H1 (cell line): ENCODE data around the gene C22orf31. TPM values are rescaled to one million over a fixed set of nuclear protein-coding genes. Genes with fewer than 3 reads are reported as not detected.

Source experiments
- CTCF ChIA-PET: fragments of 300-600 bp; sonication (Branson Sonifier 250); formaldehyde crosslinking; loops from one replicate; lab custom pipeline; 2021; ENCODE audit not compliant: partially characterized antibody; lab: Charles Lee
- POLR2A ChIA-PET: fragments of 300-600 bp; sonication (Branson Sonifier 250); formaldehyde crosslinking; loops from one replicate; lab custom pipeline; 2021; ENCODE audit warnings: inconsistent platforms; ENCODE audit not compliant: partially characterized antibody; lab: Charles Lee
- DNase-seq, 2 experiments: peaks; one replicate each; pipeline versions ENCODE4 v3.0.0 to v3.0.0-alpha.2; 2010 to 2022; ENCODE audit warnings: low spot score in 2 of 2, low read depth in 1 of 2, mixed read lengths in 1 of 2
- FAIRE-seq: peaks from 2 replicates; lab custom pipeline; 2011; peaks lifted over from hg19 to GRCh38; lab: Jason Lieb, UNC
- H2AFZ ChIP-seq: 2 replicates; pipeline ENCODE4 v1.8.1; 2012; ENCODE audit warnings: low read length, inconsistent platforms
- H2AK5ac ChIP-seq: 2 replicates; pipeline ENCODE4 v1.6.1; 2013; ENCODE audit warnings: low read depth, low read length
- H2BK120ac ChIP-seq: replicated peaks from 2 replicates; pipeline ENCODE3; 2013; ENCODE audit warnings: low read depth, low read length, inconsistent platforms
- H2BK12ac ChIP-seq: 2 replicates; pipeline ENCODE4 v1.6.1; 2013; ENCODE audit warnings: low read depth, low read length
- H2BK15ac ChIP-seq: 2 replicates; pipeline ENCODE4 v1.6.1; 2013; ENCODE audit warnings: low read length
- H2BK20ac ChIP-seq: 2 replicates; pipeline ENCODE4 v1.6.1; 2013; ENCODE audit warnings: low read length
- H2BK5ac ChIP-seq: 2 replicates; pipeline ENCODE4 v1.6.1; 2013; ENCODE audit warnings: low read depth, low read length
- H3K14ac ChIP-seq: 2 replicates; pipeline ENCODE4 v1.6.1; 2013; ENCODE audit warnings: inconsistent platforms; ENCODE audit not compliant: insufficient read length
- H3K18ac ChIP-seq: 2 replicates; pipeline ENCODE4 v1.6.1; 2013; ENCODE audit warnings: low read length; ENCODE audit errors: extremely low read depth
- H3K23ac ChIP-seq: 2 replicates; pipeline ENCODE4 v1.6.1; 2013; ENCODE audit warnings: inconsistent platforms; ENCODE audit not compliant: insufficient read length
- H3K23me2 ChIP-seq: 2 replicates; pipeline ENCODE4 v1.6.1; 2013; ENCODE audit warnings: low read depth, low read length
- H3K27ac ChIP-seq: 2 replicates; pipeline ENCODE4 v1.6.1; 2011; ENCODE audit warnings: low read depth, low read length, inconsistent platforms
- H3K27me3 ChIP-seq, 4 experiments: replicated peaks in 1 of 4; 1 replicate in 1 of 4; 2 replicates in 3 of 4; pipeline versions ENCODE4 v1.6.1 to v1.8.1; 2011 to 2013; ENCODE audit warnings: low read length in 3 of 4, mild to moderate bottlenecking in 3 of 4, inconsistent platforms in 2 of 4, mixed read lengths in 2 of 4, moderate library complexity in 1 of 4; ENCODE audit not compliant: control insufficient read depth in 3 of 4, insufficient read depth in 3 of 4; ENCODE audit errors: extremely low read depth in 1 of 4
- H3K36me3 ChIP-seq, 4 experiments: 2 replicates each; pipeline versions ENCODE4 v1.6.1 to v1.8.1; 2011 to 2013; ENCODE audit warnings: mild to moderate bottlenecking in 4 of 4, low read length in 3 of 4, moderate library complexity in 2 of 4, control low read depth in 1 of 4, inconsistent platforms in 1 of 4; ENCODE audit not compliant: insufficient read depth in 4 of 4, control insufficient read depth in 2 of 4
- H3K4ac ChIP-seq: replicated peaks from 2 replicates; pipeline ENCODE3; 2013; ENCODE audit warnings: low read length, low read depth, mixed read lengths, inconsistent platforms; ENCODE audit not compliant: insufficient read length
- H3K4me1 ChIP-seq, 4 experiments: replicated peaks in 1 of 4; 1 replicate in 1 of 4; 2 replicates in 3 of 4; pipeline versions ENCODE4 v1.6.1 to v1.8.1; 2011 to 2013; ENCODE audit warnings: low read length in 3 of 4, inconsistent platforms in 2 of 4, mixed read lengths in 1 of 4; ENCODE audit not compliant: insufficient read depth in 4 of 4, control insufficient read depth in 3 of 4
- H3K4me2 ChIP-seq, 2 experiments: 2 replicates each; pipeline versions ENCODE4 v1.6.1 to v1.8.1; 2011 to 2013; ENCODE audit warnings: low read depth in 2 of 2, low read length in 2 of 2, control low read depth in 1 of 2, inconsistent platforms in 1 of 2, mild to moderate bottlenecking in 1 of 2; ENCODE audit not compliant: insufficient read depth in 1 of 2
- H3K4me3 ChIP-seq, 4 experiments: fragments of 200-600, 300-600 bp in 1 of 4; sonication (generic), shearing (Covaris generic), sonication (Bioruptor Twin) in 1 of 4; 2 replicates each; pipeline versions ENCODE4 v1.5.1 to v1.8.1; 2011 to 2016; ENCODE audit warnings: low read length in 4 of 4, low read depth in 3 of 4, control low read depth in 2 of 4, inconsistent platforms in 2 of 4, mild to moderate bottlenecking in 2 of 4, mixed read lengths in 1 of 4, moderate library complexity in 1 of 4; ENCODE audit not compliant: insufficient read depth in 2 of 4; ENCODE audit errors: extremely low read depth in 1 of 4
- H3K56ac ChIP-seq: replicated peaks from 2 replicates; pipeline ENCODE3; 2013; ENCODE audit warnings: low read depth, mild to moderate bottlenecking, mixed read lengths, low read length, inconsistent platforms; ENCODE audit not compliant: insufficient read length
- H3K79me1 ChIP-seq: 2 replicates; pipeline ENCODE4 v1.6.1; 2013; ENCODE audit warnings: low read depth, low read length, control low read depth
- H3K79me2 ChIP-seq, 2 experiments: 2 replicates each; pipeline versions ENCODE4 v1.6.1 to v1.8.1; 2012 to 2013; ENCODE audit warnings: low read length in 2 of 2, mild to moderate bottlenecking in 2 of 2, inconsistent platforms in 1 of 2; ENCODE audit not compliant: insufficient read depth in 2 of 2, control insufficient read depth in 1 of 2
- H3K9ac ChIP-seq, 4 experiments: replicated peaks in 1 of 4; 1 replicate in 1 of 4; 2 replicates in 3 of 4; pipeline versions ENCODE4 v1.6.1 to v1.8.1; 2011 to 2013; ENCODE audit warnings: low read depth in 3 of 4, low read length in 3 of 4, control low read depth in 2 of 4, mild to moderate bottlenecking in 2 of 4, moderate library complexity in 2 of 4, inconsistent platforms in 1 of 4; ENCODE audit errors: extremely low read depth in 1 of 4
- H3K9me3 ChIP-seq, 2 experiments: 2 replicates each; pipeline versions ENCODE4 v1.6.1 to v1.8.1; 2012 to 2013; ENCODE audit warnings: mild to moderate bottlenecking in 2 of 2, moderate library complexity in 2 of 2, control low read depth in 1 of 2, inconsistent platforms in 1 of 2, low read depth in 1 of 2, low read length in 1 of 2, mixed read lengths in 1 of 2; ENCODE audit not compliant: insufficient read depth in 2 of 2
- H4K20me1 ChIP-seq, 2 experiments: replicated peaks in 1 of 2; 2 replicates each; pipeline versions ENCODE3 to v1.8.1; 2011 to 2013; ENCODE audit warnings: inconsistent platforms in 2 of 2, low read length in 2 of 2, mild to moderate bottlenecking in 1 of 2; ENCODE audit not compliant: insufficient read depth in 2 of 2, control insufficient read depth in 1 of 2
- H4K5ac ChIP-seq: 2 replicates; pipeline ENCODE4 v1.6.1; 2013; ENCODE audit warnings: low read length, low read depth, mixed read lengths, inconsistent platforms; ENCODE audit not compliant: insufficient read length
- H4K8ac ChIP-seq: 2 replicates; pipeline ENCODE4 v1.8.0; 2013; ENCODE audit warnings: mild to moderate bottlenecking, moderate library complexity, low read length, inconsistent platforms; ENCODE audit not compliant: insufficient read depth; ENCODE audit errors: extremely low read depth
- H4K91ac ChIP-seq: replicated peaks from 2 replicates; pipeline ENCODE3; 2013; ENCODE audit warnings: low read length, mixed read lengths, inconsistent platforms; ENCODE audit not compliant: insufficient read length
- BRCA1 ChIP-seq: IDR thresholded peaks from 2 replicates; pipeline ENCODE4 v1.6.1; 2012; ENCODE audit warnings: low read depth, low read length, improper control_type of control experiment
- CHD1 ChIP-seq: IDR thresholded peaks from 2 replicates; pipeline ENCODE4 v1.6.1; 2012; ENCODE audit warnings: low read depth, low read length, improper control_type of control experiment
- CREB1 ChIP-seq: IDR thresholded peaks from 2 replicates; pipeline ENCODE4 v1.6.1; 2012; ENCODE audit warnings: inconsistent platforms
- EZH2 ChIP-seq: fragments of 200-600 bp; sonication (generic); IDR thresholded peaks from 2 replicates; pipeline ENCODE4 v1.7.1; 2012; ENCODE audit warnings: low read depth, mild to moderate bottlenecking, moderate library complexity, low read length, inconsistent platforms; ENCODE audit not compliant: severe bottlenecking
- HDAC2 ChIP-seq, 2 experiments: fragments of 300-600 bp in 1 of 2; sonication (generic) in 1 of 2; IDR thresholded peaks; 2 replicates each; pipeline ENCODE4 v1.6.1; 2011 to 2012; ENCODE audit warnings: low read depth in 2 of 2, low read length in 2 of 2, mild to moderate bottlenecking in 2 of 2, moderate library complexity in 2 of 2, borderline replicate concordance in 1 of 2, inconsistent platforms in 1 of 2
- HDAC6 ChIP-seq: IDR thresholded peaks from one replicate; pipeline ENCODE4 v1.7.1; 2012; ENCODE audit warnings: low read depth, mild to moderate bottlenecking, inconsistent platforms, low read length, moderate library complexity
- MAX ChIP-seq: IDR thresholded peaks from 2 replicates; pipeline ENCODE4 v1.6.1; 2012; ENCODE audit warnings: inconsistent platforms
- NANOG ChIP-seq: IDR thresholded peaks from 2 replicates; pipeline ENCODE4 v1.6.1; 2011; ENCODE audit warnings: low read length, low read depth, mild to moderate bottlenecking, inconsistent platforms; ENCODE audit not compliant: insufficient read depth, poor library complexity, severe bottlenecking
- SP4 ChIP-seq: IDR thresholded peaks from 2 replicates; pipeline ENCODE4 v1.6.1; 2012; ENCODE audit warnings: low read length, inconsistent platforms
- SRF ChIP-seq: IDR thresholded peaks from 2 replicates; pipeline ENCODE4 v1.6.1; 2011; ENCODE audit warnings: mild to moderate bottlenecking, low read depth, low read length, moderate library complexity
- TAF1 ChIP-seq: IDR thresholded peaks from 2 replicates; pipeline ENCODE4 v1.6.1; 2011; ENCODE audit warnings: mild to moderate bottlenecking, low read depth, low read length
- TAF7 ChIP-seq: optimal IDR thresholded peaks from 2 replicates; pipeline ENCODE3; 2011; ENCODE audit warnings: low read depth, mild to moderate bottlenecking, inconsistent platforms, low read length, moderate library complexity, borderline replicate concordance
- TBP ChIP-seq: IDR thresholded peaks from 2 replicates; pipeline ENCODE4 v1.6.1; 2011; ENCODE audit warnings: low read depth, low read length, improper control_type of control experiment
- ZNF274 ChIP-seq: IDR thresholded peaks from 2 replicates; pipeline ENCODE4 v1.7.0; 2012; ENCODE audit warnings: low read length, borderline replicate concordance; ENCODE audit errors: extremely low read depth
- WGBS, 2 experiments: shearing (Covaris generic) in 1 of 2; methylation state at CpG; one replicate each; pipeline versions ENCODE4 v1.1.6 to v1.1.7; 2013 to 2015; ENCODE audit warnings: low lambda C conversion rate in 2 of 2, mixed read lengths in 2 of 2, inconsistent platforms in 1 of 2, low coverage in 1 of 2, missing lambda C conversion rate in 1 of 2; ENCODE audit not compliant: insufficient replicate concordance in 2 of 2, insufficient coverage in 1 of 2, insufficient read length in 1 of 2; ENCODE audit errors: extremely low coverage in 1 of 2, missing lambda C conversion rate in 1 of 2; 5-methylcytosine and 5-hydroxymethylcytosine counted together
- polyA plus RNA-seq, 7 experiments: library from polyadenylated mRNA; depleted of rRNA in 3 of 7; stranded (reverse) in 5 of 7; unstranded in 2 of 7; fragments of >200 nt in 5 of 7; fragments of 200-250 nt in 2 of 7; gene quantifications; 1 replicate in 5 of 7; 2 replicates in 1 of 7; 4 replicates in 1 of 7; pipeline versions ENCODE4 v1.2.1 to v1.2.3, GENCODE V29; 2011 to 2013; ENCODE audit warnings: missing spikeins in 2 of 7, mixed read lengths in 2 of 7
- total RNA-seq: library from RNA; stranded (reverse); fragmentation: NEBNext Ultra II Directional; extraction: Animal tissue kit (Norgen Biotek cat#: 25700); gene quantifications from 2 replicates; pipeline ENCODE4 v1.2.1, GENCODE V29; 2021

The C22orf31 gene
- total and polyA plus RNA-seq, 2 of the 8 experiments (the other 6 are each of a cell fraction or from before 2014, with no cell fraction given), result not detected

DNA sequence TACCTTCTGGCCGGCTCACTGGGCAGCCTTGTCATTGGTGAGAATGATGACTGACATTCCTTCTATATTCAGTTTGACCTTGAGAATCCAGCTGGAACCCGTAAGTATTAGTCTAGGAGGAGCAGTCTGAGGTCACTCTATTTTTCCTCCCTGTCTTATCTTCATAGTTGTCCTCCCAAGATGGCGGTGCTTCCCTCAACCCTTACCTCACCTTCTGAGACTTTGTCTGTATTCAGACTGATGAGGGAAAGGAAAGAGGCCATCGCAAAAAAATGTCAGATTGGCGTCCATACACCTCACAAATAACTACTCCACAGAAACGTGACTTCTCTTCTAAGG, 17.2 kb upstream of the C22orf31 start:
- FAIRE-seq, result no peak
- CTCF ChIA-PET, result interaction anchor here (0.6 to 3.0 kb wide), 4 partner anchors 10 to 261 kb away, joined by 3 to 10 read pairs (median 4); no protein-coding TSS in a partner anchor
- H3K4me3 ChIP-seq, result no peak overlapping the region

More for the DNA sequence above, 17.2 kb upstream of the C22orf31 start:
- POLR2A ChIA-PET, result interaction anchor here (0.9 kb wide), 1 partner anchor 163 kb away, joined by 3 read pairs; no protein-coding TSS in a partner anchor
- no peak overlapping the region for H3K23ac ChIP-seq
- no peak overlapping the region for H2BK12ac ChIP-seq
- no peak overlapping the region for H2AFZ ChIP-seq
- no peak for DNase-seq
- no peak overlapping the region for H3K18ac ChIP-seq
- H2BK20ac ChIP-seq, result no peak overlapping the region
- H3K23me2 ChIP-seq, result peaks cover 4% of the 10 kb centered on the region; the same call in 1 of the 2 replicates
- H4K8ac ChIP-seq, result no peak overlapping the region
- peaks cover 2 to 9% (median 4%) of the 10 kb centered on the region in 4 experiments; a peak in 6 of 7 replicates for H3K4me1 ChIP-seq
- no peak overlapping the region for H3K4me2 ChIP-seq
- H3K56ac ChIP-seq, result no peak overlapping the region
- H4K20me1 ChIP-seq, result peaks cover 3 to 8% of the 10 kb centered on the region in 2 experiments
- no peaks in the 10 kb centered on the region for H3K36me3 ChIP-seq
- no peak overlapping the region for H3K14ac ChIP-seq
- no peak overlapping the region for H3K9ac ChIP-seq
- no peaks in the 10 kb centered on the region; the same call in 1 of the 2 replicates for H3K79me1 ChIP-seq
- H2AK5ac ChIP-seq, result no peak overlapping the region
- 87% methylated on average over 6 of the region's 6 CpGs; no CpG with 5 or more reads in 1 of the 2 experiments for WGBS, 2 experiments
- no peak overlapping the region for H3K27ac ChIP-seq
- H4K5ac ChIP-seq, result no peak overlapping the region
- H4K91ac ChIP-seq, result no peak overlapping the region
- H2BK5ac ChIP-seq, result no peak overlapping the region
- no peaks in the 10 kb centered on the region for H3K79me2 ChIP-seq
- H3K9me3 ChIP-seq, result no peaks in the 10 kb centered on the region
- H2BK15ac ChIP-seq, result no peak overlapping the region
- TF ChIP-seq SRF (no peak), HDAC6 (no peak), TAF1 (no peak), NANOG (no peak), CREB1 (no peak), EZH2 (no peak), ZNF274 (no peak), MAX (no peak), TBP (no peak), SP4 (no peak), CHD1 (no peak), HDAC2 (IDR thresholded peaks at IDR 0.05; ENCODE audit: borderline replicate concordance in 1 of 2, low read depth in 2 of 2, low read length in 2 of 2) (no peak), TAF7 (no peak), BRCA1 (no peak)
- H3K27me3 ChIP-seq, result peaks cover 4 to 16% (median 14%) of the 10 kb centered on the region in 4 experiments
- no peak overlapping the region for H3K4ac ChIP-seq
- H2BK120ac ChIP-seq, result no peak overlapping the region
